K562 (cell line): ENCODE results near the gene ZCCHC24. TPM values are rescaled to one million over a fixed set of nuclear protein-coding genes. Genes with fewer than 3 reads are reported as not detected.
A peak's percentile ranks its signal among the peaks of the same experiment; 100 is the strongest.

Experiments
- CBFA2T2 ChIP-seq: fragments of 450-650 bp; conservative IDR thresholded peaks from 2 replicates; pipeline ENCODE4 v1.6.1; 2017; ENCODE audit warnings: mild to moderate bottlenecking
- ESRRB ChIP-seq: fragments of 250-450 bp; sonication (Bioruptor Pico); IDR thresholded peaks from 2 replicates; pipeline ENCODE4 v1.5.0; 2020; ENCODE audit warnings: mild to moderate bottlenecking, moderate library complexity, borderline replicate concordance
- GATAD2A ChIP-seq: fragments of 450-650 bp; IDR thresholded peaks from 2 replicates; pipeline ENCODE4 v1.6.1; 2017
- KAT7 ChIP-seq: sonication (generic); formaldehyde crosslinking; IDR thresholded peaks from 2 replicates; pipeline ENCODE4 v1.8.0; 2022; ENCODE audit warnings: missing genetic modification reagents, mild to moderate bottlenecking, borderline replicate concordance
- MCM3 ChIP-seq: fragments of 450-650 bp; IDR thresholded peaks from 2 replicates; pipeline ENCODE4 v1.6.1; 2016
- MTA3 ChIP-seq: fragments of 450-650 bp; formaldehyde crosslinking; IDR thresholded peaks from 2 replicates; pipeline ENCODE4 v1.6.1; 2017; ENCODE audit warnings: mild to moderate bottlenecking, borderline replicate concordance
- RAD51 ChIP-seq: fragments of 450-650 bp; IDR thresholded peaks from 2 replicates; pipeline ENCODE4 v1.7.1; 2016; ENCODE audit warnings: low read depth, mild to moderate bottlenecking, borderline replicate concordance
- RBM14 ChIP-seq: fragments of 200-400 bp; formaldehyde crosslinking; IDR thresholded peaks from 2 replicates; pipeline ENCODE4 v1.6.1; 2018; ENCODE audit warnings: low read depth, mild to moderate bottlenecking, low read length, moderate library complexity, borderline replicate concordance; ENCODE audit not compliant: insufficient read depth
- SMARCA5 ChIP-seq: fragments of 450-650 bp; IDR thresholded peaks from 2 replicates; pipeline ENCODE4 v1.6.1; 2016
- TOE1 ChIP-seq, 2 experiments: fragments of 450-650 bp in 1 of 2; sonication (generic) in 1 of 2; formaldehyde crosslinking in 1 of 2; IDR thresholded peaks; 2 replicates each; pipeline versions ENCODE4 v1.7.1 to v1.8.0; 2016 to 2022; ENCODE audit warnings: borderline replicate concordance in 2 of 2, mild to moderate bottlenecking in 2 of 2, antibody characterized with exemption in 1 of 2, inconsistent platforms in 1 of 2, low read depth in 1 of 2, missing genetic modification reagents in 1 of 2, moderate library complexity in 1 of 2
- YY1 ChIP-seq, 3 experiments: IDR thresholded peaks; 2 replicates each; pipeline ENCODE4 v1.6.1; 2011; ENCODE audit warnings: low read length in 2 of 3, mild to moderate bottlenecking in 2 of 3, moderate library complexity in 2 of 3, borderline replicate concordance in 1 of 3, control low read depth in 1 of 3, low read depth in 1 of 3; ENCODE audit not compliant: insufficient read depth in 3 of 3, insufficient replicate concordance in 2 of 3, control insufficient read depth in 1 of 3, insufficient read length in 1 of 3; ENCODE audit errors: extremely low read depth in 1 of 3
- ZNF174 ChIP-seq: fragments of 250-450 bp; sonication (Bioruptor Pico); IDR thresholded peaks from 2 replicates; pipeline ENCODE4 v1.4.0; 2020; ENCODE audit warnings: mild to moderate bottlenecking
- polyA plus RNA-seq, 8 experiments: library from polyadenylated mRNA; depleted of rRNA in 4 of 8; stranded (reverse) in 5 of 8; unstranded in 3 of 8; fragments of >200 nt; fragmentation: Nextera tagmentation in 2 of 8; fragmentation: Illumina TruSeq in 1 of 8; extraction: Ambion mirVana in 2 of 8; extraction: Trizol in 1 of 8; gene quantifications; 2 replicates each; pipeline versions ENCODE4 v1.2.1 to v1.2.3, GENCODE V29; 2011 to 2014; ENCODE audit warnings: inconsistent platforms in 1 of 8, missing spikeins in 1 of 8
- total RNA-seq, 7 experiments: library from RNA; depleted of rRNA in 6 of 7; stranded (reverse); fragments of >200 nt in 6 of 7; fragmentation: Illumina TruSeq in 2 of 7; extraction: Trizol in 2 of 7; gene quantifications; 2 replicates each; pipeline versions ENCODE4 v1.2.1 to v1.2.3, GENCODE V29; 2011 to 2021; ENCODE audit warnings: low replicate concordance in 1 of 7
- TF ChIP-seq, protein P1 (sequence below): fragments of 450-650 bp; formaldehyde crosslinking; IDR thresholded peaks from 2 replicates; pipeline ENCODE4 v1.4.0; 2020; ENCODE audit warnings: mild to moderate bottlenecking, moderate library complexity
- TF ChIP-seq, protein P2 (sequence below), 3 experiments: IDR thresholded peaks in 2 of 3; conservative IDR thresholded peaks in 1 of 3; 2 replicates each; pipeline ENCODE4 v1.5.1; 2011 to 2012; ENCODE audit warnings: low read length in 3 of 3, mild to moderate bottlenecking in 3 of 3, control low read depth in 2 of 3, improper control_type of control experiment in 1 of 3, inconsistent platforms in 1 of 3, low read depth in 1 of 3, mixed read lengths in 1 of 3, moderate library complexity in 1 of 3; ENCODE audit not compliant: insufficient read depth in 2 of 3
- TF ChIP-seq, protein P3 (sequence below), 2 experiments: fragments of 450-650 bp in 1 of 2; sonication (generic) in 1 of 2; formaldehyde crosslinking; conservative IDR thresholded peaks; 2 replicates each; pipeline versions ENCODE4 v1.4.0 to v1.8.1; 2020 to 2022; ENCODE audit warnings: mild to moderate bottlenecking in 1 of 2, missing genetic modification reagents in 1 of 2
- TF ChIP-seq, protein P4 (sequence below): sonication (generic); formaldehyde crosslinking; IDR thresholded peaks from 2 replicates; pipeline ENCODE4 v1.9.0; 2022; ENCODE audit warnings: mild to moderate bottlenecking, missing genetic modification reagents

Gene ZCCHC24
- total and polyA plus RNA-seq, 9 of the 15 experiments (the other 6 are each of a cell fraction or from before 2014, with no cell fraction given) = 0.84 to 11.0 (median 4.6) TPM

DNA sequence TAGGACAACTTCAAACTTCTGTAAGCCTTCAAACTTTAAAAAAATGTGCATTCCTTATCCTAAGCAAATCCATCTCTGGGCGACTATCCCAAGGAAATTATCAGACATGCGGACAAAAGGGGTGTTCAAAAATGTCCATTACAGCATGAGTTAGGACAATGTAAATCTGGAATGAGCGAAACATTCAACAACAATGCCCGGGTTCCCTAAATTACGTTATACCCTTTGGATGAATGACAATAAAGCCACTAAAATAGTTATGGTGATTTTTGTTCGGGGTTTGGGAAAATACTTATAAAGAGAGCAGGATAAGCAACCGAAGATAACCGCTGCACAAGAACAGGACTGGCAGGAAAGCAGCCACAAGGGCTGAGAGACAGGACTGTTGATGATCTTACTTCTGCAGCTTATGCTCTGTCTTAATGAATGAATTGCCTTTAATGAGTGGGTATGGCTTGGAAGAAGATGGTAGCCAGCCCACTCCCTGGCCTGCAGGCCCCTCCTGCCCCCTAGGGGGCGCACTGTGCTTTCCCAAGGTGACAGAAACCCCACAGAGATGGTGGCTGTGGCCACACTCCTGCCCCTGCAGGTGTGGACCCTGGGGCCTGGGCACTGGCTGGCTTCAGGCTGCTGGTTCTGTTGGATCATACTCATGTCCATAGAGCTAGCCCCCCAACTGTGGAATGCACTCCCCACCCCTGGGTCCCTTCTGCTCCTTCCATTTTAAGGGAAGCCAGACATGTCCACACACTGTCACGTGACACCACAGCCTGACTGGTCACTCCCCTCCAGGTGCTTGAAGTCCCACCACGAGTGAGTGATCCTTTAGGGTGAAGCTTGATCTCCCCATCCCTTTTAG is 45.0 kb downstream of the ZCCHC24 start (continued):
- TF ChIP-seq, protein P1, sequence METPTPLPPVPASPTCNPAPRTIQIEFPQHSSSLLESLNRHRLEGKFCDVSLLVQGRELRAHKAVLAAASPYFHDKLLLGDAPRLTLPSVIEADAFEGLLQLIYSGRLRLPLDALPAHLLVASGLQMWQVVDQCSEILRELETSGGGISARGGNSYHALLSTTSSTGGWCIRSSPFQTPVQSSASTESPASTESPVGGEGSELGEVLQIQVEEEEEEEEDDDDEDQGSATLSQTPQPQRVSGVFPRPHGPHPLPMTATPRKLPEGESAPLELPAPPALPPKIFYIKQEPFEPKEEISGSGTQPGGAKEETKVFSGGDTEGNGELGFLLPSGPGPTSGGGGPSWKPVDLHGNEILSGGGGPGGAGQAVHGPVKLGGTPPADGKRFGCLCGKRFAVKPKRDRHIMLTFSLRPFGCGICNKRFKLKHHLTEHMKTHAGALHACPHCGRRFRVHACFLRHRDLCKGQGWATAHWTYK (CRISPR knock-in tag) = no peak
- TF ChIP-seq CBFA2T2 (peak; percentile 67), YY1 (IDR thresholded peaks at IDR 0.05; ENCODE audit: borderline replicate concordance in 1 of 3, control insufficient read depth in 1 of 3, extremely low read depth in 1 of 3, insufficient read depth in 3 of 3, insufficient read length in 1 of 3, insufficient replicate concordance in 2 of 3, low read depth in 1 of 3, low read length in 2 of 3) (peak in 2 of 3 experiments; percentile 78 to 85), SMARCA5 (no peak), MCM3 (no peak), TOE1 (IDR thresholded peaks at IDR 0.05; ENCODE audit: borderline replicate concordance) (peak; percentile 92), TOE1 (CRISPR knock-in tag; IDR thresholded peaks at IDR 0.05; ENCODE audit: borderline replicate concordance, low read depth) (0 out of 2 replicates have a peak, but pooled peaks have one; percentile 43), ESRRB (CRISPR knock-in tag) (no peak), GATAD2A (no peak), KAT7 (CRISPR knock-in tag) (no peak), RAD51 (peak; percentile 94), RBM14 (no peak), MTA3 (peak; percentile 53; the same call in 1 of the 2 replicates), ZNF174 (no peak)
- TF ChIP-seq, protein P2, sequence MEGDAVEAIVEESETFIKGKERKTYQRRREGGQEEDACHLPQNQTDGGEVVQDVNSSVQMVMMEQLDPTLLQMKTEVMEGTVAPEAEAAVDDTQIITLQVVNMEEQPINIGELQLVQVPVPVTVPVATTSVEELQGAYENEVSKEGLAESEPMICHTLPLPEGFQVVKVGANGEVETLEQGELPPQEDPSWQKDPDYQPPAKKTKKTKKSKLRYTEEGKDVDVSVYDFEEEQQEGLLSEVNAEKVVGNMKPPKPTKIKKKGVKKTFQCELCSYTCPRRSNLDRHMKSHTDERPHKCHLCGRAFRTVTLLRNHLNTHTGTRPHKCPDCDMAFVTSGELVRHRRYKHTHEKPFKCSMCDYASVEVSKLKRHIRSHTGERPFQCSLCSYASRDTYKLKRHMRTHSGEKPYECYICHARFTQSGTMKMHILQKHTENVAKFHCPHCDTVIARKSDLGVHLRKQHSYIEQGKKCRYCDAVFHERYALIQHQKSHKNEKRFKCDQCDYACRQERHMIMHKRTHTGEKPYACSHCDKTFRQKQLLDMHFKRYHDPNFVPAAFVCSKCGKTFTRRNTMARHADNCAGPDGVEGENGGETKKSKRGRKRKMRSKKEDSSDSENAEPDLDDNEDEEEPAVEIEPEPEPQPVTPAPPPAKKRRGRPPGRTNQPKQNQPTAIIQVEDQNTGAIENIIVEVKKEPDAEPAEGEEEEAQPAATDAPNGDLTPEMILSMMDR (IDR thresholded peaks at IDR 0.05 in 2 of 3, conservative IDR thresholded peaks at IDR 0.05 in 1 of 3; ENCODE audit: insufficient read depth in 2 of 3, low read depth in 1 of 3, low read length in 3 of 3) = peak; percentile 91 to 98 (median 93)
- TF ChIP-seq, protein P3, sequence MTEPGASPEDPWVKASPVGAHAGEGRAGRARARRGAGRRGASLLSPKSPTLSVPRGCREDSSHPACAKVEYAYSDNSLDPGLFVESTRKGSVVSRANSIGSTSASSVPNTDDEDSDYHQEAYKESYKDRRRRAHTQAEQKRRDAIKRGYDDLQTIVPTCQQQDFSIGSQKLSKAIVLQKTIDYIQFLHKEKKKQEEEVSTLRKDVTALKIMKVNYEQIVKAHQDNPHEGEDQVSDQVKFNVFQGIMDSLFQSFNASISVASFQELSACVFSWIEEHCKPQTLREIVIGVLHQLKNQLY (CRISPR knock-in tag; conservative IDR thresholded peaks at IDR 0.05) = no peak
- TF ChIP-seq, protein P4, sequence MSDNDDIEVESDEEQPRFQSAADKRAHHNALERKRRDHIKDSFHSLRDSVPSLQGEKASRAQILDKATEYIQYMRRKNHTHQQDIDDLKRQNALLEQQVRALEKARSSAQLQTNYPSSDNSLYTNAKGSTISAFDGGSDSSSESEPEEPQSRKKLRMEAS (CRISPR knock-in tag) = peak; percentile 28; the same call in 1 of the 2 replicates
